Kidney (tissue), 14 donors: ENCODE measurements around the gene SMTN. TPM values are rescaled to one million over a fixed set of nuclear protein-coding genes. Genes with fewer than 3 reads are reported as not detected.
A peak's percentile ranks its signal among the peaks of the same experiment; 100 is the strongest.
"Not testable (repeated sequence)": the region's sequence is repeated elsewhere in the genome, so short reads cannot be mapped to it uniquely, and the experiment has no call there.

ENCODE experiments used
- DNase-seq, 5 donors: peaks; one replicate each; pipeline ENCODE4 v3.0.0-alpha.2; 2013 to 2020
- FAIRE-seq: peaks from 2 replicates; lab custom pipeline; 2012; peaks lifted over from hg19 to GRCh38; lab: Jason Lieb, UNC
- H3K27ac ChIP-seq, 2 donors: one replicate each; pipeline ENCODE4 v1.7.0; 2013; ENCODE audit warnings: low read depth in 2 of 2, low read length in 2 of 2, inconsistent platforms in 1 of 2
- H3K27me3 ChIP-seq: one replicate; pipeline ENCODE4 v1.7.1; 2013; ENCODE audit warnings: low read length, inconsistent platforms; ENCODE audit not compliant: control insufficient read depth, insufficient read depth
- H3K36me3 ChIP-seq, 3 donors: one replicate each; pipeline versions ENCODE4 v1.7.0 to v1.7.1; 2013; ENCODE audit warnings: low read length in 3 of 3, control low read depth in 1 of 3, inconsistent platforms in 1 of 3; ENCODE audit not compliant: insufficient read depth in 3 of 3, control insufficient read depth in 2 of 3
- H3K4me1 ChIP-seq, 3 donors: one replicate each; pipeline versions ENCODE4 v1.7.0 to v1.7.1; 2013; ENCODE audit warnings: low read length in 3 of 3, inconsistent platforms in 1 of 3, low read depth in 1 of 3; ENCODE audit not compliant: control insufficient read depth in 2 of 3, insufficient read depth in 2 of 3
- H3K4me3 ChIP-seq, 3 donors: one replicate each; pipeline versions ENCODE4 v1.7.0 to v1.8.1; 2013; ENCODE audit warnings: low read length in 3 of 3, control low read depth in 1 of 3, inconsistent platforms in 1 of 3
- H3K9ac ChIP-seq, 3 donors: one replicate each; pipeline versions ENCODE4 v1.7.0 to v1.7.1; 2013; ENCODE audit warnings: low read length in 3 of 3, control low read depth in 1 of 3, inconsistent platforms in 1 of 3
- H3K9me3 ChIP-seq, 3 donors: one replicate each; pipeline versions ENCODE4 v1.7.0 to v1.7.1; 2013; ENCODE audit warnings: low read length in 3 of 3, control low read depth in 1 of 3, inconsistent platforms in 1 of 3; ENCODE audit not compliant: control insufficient read depth in 2 of 3, insufficient read depth in 1 of 3
- CTCF ChIP-seq: IDR thresholded peaks from 3 replicates; pipeline ENCODE4 v1.5.1; 2012; ENCODE audit warnings: mild to moderate bottlenecking, moderate library complexity, borderline replicate concordance; ENCODE audit not compliant: insufficient read depth; ENCODE audit errors: extremely low read depth
- intact Hi-C: fragments of 100-400 bp; cut with DNase I; formaldehyde crosslinking; loops from one replicate; pipeline ENCODE4 v1.11.1; 2022
- polyA plus RNA-seq: library from polyadenylated mRNA; stranded (reverse); fragments of 350-450 nt; fragmentation: Illumina TruSeq; extraction: RNeasy Lipid Tissue Mini Kit (QIAGEN cat#74804); gene quantifications from one replicate; pipeline ENCODE4 v1.2.3, GENCODE V29; 2014; ENCODE audit warnings: low read depth, low replicate concordance; ENCODE audit not compliant: insufficient read depth
- total RNA-seq: library from RNA; stranded (reverse); fragmentation: NEBNext Ultra II Directional; extraction: Animal tissue kit (Norgen Biotek cat#: 25700); gene quantifications from one replicate; pipeline ENCODE4 v1.2.1, GENCODE V29; 2021
- donor health status: control.
- donor health status: control.
- donor health status: control.
- donor health status: control.
- donor health status: control.
- donor health status: DM: yes; HTN: yes; CAD: no.
- donor health status: Normal renal cell carcinoma (clear cell type).

SMTN gene
- total and polyA plus RNA-seq, 2 donors from 2014 or later, result 64.4 to 67.7 TPM

- no peak overlapping the region for H3K4me3 ChIP-seq
- H3K36me3 ChIP-seq, result peaks cover 0 to 52% (median 34%) of the 10 kb centered on the region in 3 donors
- DNase-seq (peak in 3 of 5 donors; percentile 31 to 62 (median 42)), FAIRE-seq (no peak)
- no peak for TF ChIP-seq CTCF
- intact Hi-C loops, result no loop called here
- no peak overlapping the region for H3K9ac ChIP-seq
- peaks cover 0 to 6% (median 0%) of the 10 kb centered on the region in 3 donors for H3K4me1 ChIP-seq
- H3K27ac ChIP-seq, result no peak overlapping the region
- no peaks in the 10 kb centered on the region for H3K9me3 ChIP-seq
- no peaks in the 10 kb centered on the region for H3K27me3 ChIP-seq
These were observed 15.7 kb downstream of the SMTN start for GRCh38 chr22:31096657-31097279.

GRCh38 chr22:31097539-31097938 is 16.4 kb downstream of the SMTN start:
- H3K36me3 ChIP-seq, result peaks cover 0 to 46% (median 37%) of the 10 kb centered on the region in 3 donors
- DNase-seq, H3K27me3 ChIP-seq, intact Hi-C loops, H3K4me3 ChIP-seq, H3K27ac ChIP-seq, H3K9ac ChIP-seq, H3K9me3 ChIP-seq, H3K4me1 ChIP-seq, FAIRE-seq: not testable (repeated sequence)

- peaks cover 0 to 41% (median 33%) of the 10 kb centered on the region in 3 donors for H3K36me3 ChIP-seq
- FAIRE-seq, result no peak
- no peaks in the 10 kb centered on the region for H3K4me1 ChIP-seq
- no peak overlapping the region for H3K9ac ChIP-seq
- H3K4me3 ChIP-seq, result no peak overlapping the region
- H3K9me3 ChIP-seq, result no peaks in the 10 kb centered on the region
- no peak for DNase-seq
- H3K27ac ChIP-seq, result no peak overlapping the region
- intact Hi-C loops, result no loop called here
- H3K27me3 ChIP-seq, result no peaks in the 10 kb centered on the region
- TF ChIP-seq CTCF, result no peak
These were observed 17.0 kb downstream of the SMTN start for GRCh38 chr22:31097941-31098631.

GRCh38 chr22:31098632-31099110 is 17.6 kb downstream of the SMTN start:
- Histone ChIP-seq H3K27ac (no peak overlapping the region), H3K9ac (no peak overlapping the region), H3K9me3 (no peaks in the 10 kb centered on the region), H3K4me3 (no peak overlapping the region), H3K4me1 (no peaks in the 10 kb centered on the region), H3K36me3 (peaks cover 0 to 40% (median 33%) of the 10 kb centered on the region in 3 donors), H3K27me3 (no peaks in the 10 kb centered on the region)
- peak in 4 of 5 donors; percentile 54 to 90 (median 70) for DNase-seq
- intact Hi-C loops, result no loop called here
- TF ChIP-seq CTCF, result no peak
- FAIRE-seq, result no peak
